OCI-LY3 (cell line): Measurements from ENCODE around the gene PRSS8.

ENCODE experiments used
- H2AFZ ChIP-seq: fragments of 200-600, 300-600 bp; shearing (Covaris generic); 2 replicates; pipeline ENCODE4 v1.6.0; 2014; ENCODE audit warnings: antibody characterized with exemption, low read depth, low read length
- H3K27ac ChIP-seq: fragments of 200-600, 300-600 bp; sonication (generic); 2 replicates; pipeline ENCODE4 v1.5.1; 2014; ENCODE audit warnings: mild to moderate bottlenecking, low read length, moderate library complexity, mixed read lengths
- H3K27me3 ChIP-seq: fragments of 200-600, 300-600 bp; sonication (generic); 2 replicates; pipeline ENCODE4 v1.6.1; 2014; ENCODE audit warnings: low read depth, low read length, mixed read lengths
- H3K36me3 ChIP-seq: fragments of 200-600, 300-600 bp; sonication (generic); replicated peaks from 2 replicates; pipeline ENCODE3; 2014; ENCODE audit warnings: low read depth, low read length, mixed read lengths
- H3K4me1 ChIP-seq: fragments of 300-600, 200-600 bp; sonication (generic); 2 replicates; pipeline ENCODE4 v1.6.1; 2014; ENCODE audit warnings: low read length, mixed read lengths
- H3K4me2 ChIP-seq: fragments of 200-600, 300-600 bp; sonication (generic); 2 replicates; pipeline ENCODE4 v1.6.1; 2014; ENCODE audit warnings: low read length, mixed read lengths
- H3K4me3 ChIP-seq: fragments of 300-600, 200-600 bp; sonication (generic); 2 replicates; pipeline ENCODE4 v1.5.1; 2014; ENCODE audit warnings: antibody characterized with exemption, mild to moderate bottlenecking, low read length, moderate library complexity
- H3K79me2 ChIP-seq: fragments of 300-600, 200-600 bp; shearing (Covaris generic); 2 replicates; pipeline ENCODE4 v1.6.1; 2014; ENCODE audit warnings: mild to moderate bottlenecking, low read length, mixed read lengths
- H3K9ac ChIP-seq: fragments of 300-600, 200-600 bp; shearing (Covaris generic); 2 replicates; pipeline ENCODE4 v1.6.0; 2014; ENCODE audit warnings: mild to moderate bottlenecking, low read length, moderate library complexity
- H3K9me3 ChIP-seq: fragments of 200-600, 300-600 bp; shearing (Covaris generic); 2 replicates; pipeline ENCODE4 v1.6.1; 2014; ENCODE audit warnings: low read length, mixed read lengths; ENCODE audit not compliant: insufficient read depth
- H4K20me1 ChIP-seq: fragments of 200-600, 300-600 bp; sonication (generic); 2 replicates; pipeline ENCODE4 v1.6.1; 2016; ENCODE audit warnings: low read length, mixed read lengths; ENCODE audit not compliant: insufficient read depth
- CTCF ChIP-seq: fragments of 200-600, 300-600 bp; sonication (generic); IDR thresholded peaks from 2 replicates; pipeline ENCODE4 v1.5.1; 2014; ENCODE audit warnings: antibody characterized with exemption, low read length, low read depth
- EZH2phosphoT487 ChIP-seq: fragments of 200-600 bp; shearing (Covaris generic); IDR thresholded peaks from 2 replicates; pipeline ENCODE4 v1.6.1; 2018; ENCODE audit warnings: antibody characterized with exemption, mixed run types, low read depth

PRSS8 gene

GRCh38 chr16:31083981-31084380, 51.5 kb downstream of the PRSS8 start:
- Histone ChIP-seq H3K27me3 (no peaks in the 10 kb centered on the region), H3K27ac (no peak overlapping the region), H3K9me3 (no peaks in the 10 kb centered on the region), H3K4me3 (no peak overlapping the region), H3K79me2 (no peaks in the 10 kb centered on the region; the same call in 1 of the 2 replicates), H3K4me1 (no peaks in the 10 kb centered on the region), H3K9ac (no peak overlapping the region), H2AFZ (no peak overlapping the region), H3K4me2 (no peak overlapping the region), H3K36me3 (peaks cover 22% of the 10 kb centered on the region), H4K20me1 (peaks cover 2% of the 10 kb centered on the region; the same call in 1 of the 2 replicates)
- TF ChIP-seq CTCF (no peak), EZH2phosphoT487 (no peak)

- Histone ChIP-seq H3K79me2 (no peaks in the 10 kb centered on the region; the same call in 1 of the 2 replicates), H3K27me3 (no peaks in the 10 kb centered on the region), H3K4me1 (no peaks in the 10 kb centered on the region), H3K36me3 (peaks cover 24% of the 10 kb centered on the region), H3K9me3 (no peaks in the 10 kb centered on the region), H3K27ac (no peak overlapping the region), H3K4me2 (no peak overlapping the region), H3K4me3 (no peak overlapping the region), H2AFZ (no peak overlapping the region), H4K20me1 (peaks cover 3% of the 10 kb centered on the region; the same call in 1 of the 2 replicates), H3K9ac (no peak overlapping the region)
- TF ChIP-seq EZH2phosphoT487: no peak
- no peak for TF ChIP-seq CTCF
Measured at GRCh38 chr16:31083556-31083955, 52.0 kb downstream of the PRSS8 start.

- Histone ChIP-seq H3K9ac (no peak overlapping the region), H3K27ac (no peak overlapping the region), H3K9me3 (no peaks in the 10 kb centered on the region), H3K79me2 (no peaks in the 10 kb centered on the region; the same call in 1 of the 2 replicates), H3K27me3 (no peaks in the 10 kb centered on the region), H3K36me3 (peaks cover 28% of the 10 kb centered on the region), H4K20me1 (peaks cover 3% of the 10 kb centered on the region; the same call in 1 of the 2 replicates), H3K4me3 (no peak overlapping the region), H3K4me1 (no peaks in the 10 kb centered on the region), H2AFZ (no peak overlapping the region), H3K4me2 (no peak overlapping the region)
- TF ChIP-seq CTCF (no peak), EZH2phosphoT487 (no peak)
Measured at GRCh38 chr16:31083081-31083480, 52.4 kb downstream of the PRSS8 start.

DNA sequence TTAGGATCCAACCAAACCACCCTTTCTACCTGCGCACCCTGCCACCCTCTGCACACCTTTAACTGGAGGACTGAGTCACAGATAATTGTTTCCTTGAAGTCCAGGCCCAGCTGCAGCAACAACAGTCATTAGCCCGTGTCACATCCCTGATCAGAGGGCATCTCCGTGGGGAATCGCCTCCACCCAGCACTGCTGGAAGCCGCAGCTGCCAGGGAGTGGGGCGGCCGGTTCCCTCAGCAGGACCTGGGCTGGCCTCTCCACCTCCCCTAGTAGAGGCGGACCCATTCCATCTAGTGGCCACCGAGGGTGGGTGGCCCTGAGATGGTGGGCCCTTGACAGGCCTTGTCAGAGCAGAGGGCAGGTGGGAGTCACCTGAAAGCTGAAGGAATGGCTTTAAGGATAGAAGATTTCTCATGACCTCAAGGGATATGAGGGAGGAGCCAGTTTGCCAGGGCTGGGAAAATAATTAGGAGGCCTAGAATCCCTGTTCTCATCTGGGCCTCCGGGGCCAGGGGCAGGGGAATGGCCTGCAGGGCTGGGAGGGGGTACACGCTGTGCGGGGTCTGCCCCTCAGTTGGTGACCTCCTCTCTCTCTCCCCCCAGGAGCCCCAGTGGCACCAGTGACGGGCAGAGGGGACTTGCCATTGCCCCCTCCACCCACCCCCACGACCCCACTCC, 53.0 kb downstream of the PRSS8 start:
- Histone ChIP-seq H3K27ac (no peak overlapping the region), H3K79me2 (no peaks in the 10 kb centered on the region; the same call in 1 of the 2 replicates), H4K20me1 (peaks cover 3% of the 10 kb centered on the region; the same call in 1 of the 2 replicates), H3K4me3 (no peak overlapping the region), H3K4me1 (no peaks in the 10 kb centered on the region), H3K36me3 (peaks cover 34% of the 10 kb centered on the region), H3K9me3 (no peaks in the 10 kb centered on the region), H3K27me3 (no peaks in the 10 kb centered on the region), H2AFZ (no peak overlapping the region), H3K4me2 (no peak overlapping the region), H3K9ac (no peak overlapping the region)
- no peak for TF ChIP-seq CTCF
- no peak for TF ChIP-seq EZH2phosphoT487
